ENCODE data around the gene HS2ST1. TPM values are rescaled to one million over a fixed set of nuclear protein-coding genes. Genes with fewer than 3 reads are reported as not detected.
A peak's percentile ranks its signal among the peaks of the same experiment; 100 is the strongest.

The HS2ST1 gene
- total RNA-seq, 2 donors from 2014 or later, result 7.7 TPM

DNA sequence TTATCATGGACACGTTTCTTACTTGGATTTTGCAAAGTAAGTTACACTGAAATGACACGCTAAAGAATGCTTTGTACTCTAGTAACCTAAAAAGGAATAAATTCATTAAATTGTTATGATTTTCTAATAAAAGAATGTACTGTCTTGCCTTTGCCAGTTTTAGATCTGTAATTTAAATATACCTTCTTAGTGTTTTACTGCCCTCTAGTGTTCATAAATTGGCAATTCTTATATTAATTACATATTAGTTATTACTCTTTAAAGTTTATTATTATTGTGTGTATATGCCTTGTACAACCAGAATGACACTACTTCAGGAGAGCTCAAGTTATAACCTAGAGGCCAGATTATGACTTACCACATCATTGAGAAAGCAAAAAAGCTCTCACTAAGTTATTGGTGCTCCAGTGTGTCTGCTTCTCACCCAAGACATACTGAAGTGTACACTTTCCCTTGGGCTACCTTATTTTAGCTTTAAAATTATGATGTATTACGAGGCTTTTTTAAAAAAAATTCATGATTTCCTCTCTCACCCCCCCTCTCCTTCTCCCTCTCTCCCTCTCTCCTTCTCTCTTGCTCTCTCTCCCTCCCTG, 169.9 kb downstream of the HS2ST1 start:
- TF ChIP-seq, protein P1, sequence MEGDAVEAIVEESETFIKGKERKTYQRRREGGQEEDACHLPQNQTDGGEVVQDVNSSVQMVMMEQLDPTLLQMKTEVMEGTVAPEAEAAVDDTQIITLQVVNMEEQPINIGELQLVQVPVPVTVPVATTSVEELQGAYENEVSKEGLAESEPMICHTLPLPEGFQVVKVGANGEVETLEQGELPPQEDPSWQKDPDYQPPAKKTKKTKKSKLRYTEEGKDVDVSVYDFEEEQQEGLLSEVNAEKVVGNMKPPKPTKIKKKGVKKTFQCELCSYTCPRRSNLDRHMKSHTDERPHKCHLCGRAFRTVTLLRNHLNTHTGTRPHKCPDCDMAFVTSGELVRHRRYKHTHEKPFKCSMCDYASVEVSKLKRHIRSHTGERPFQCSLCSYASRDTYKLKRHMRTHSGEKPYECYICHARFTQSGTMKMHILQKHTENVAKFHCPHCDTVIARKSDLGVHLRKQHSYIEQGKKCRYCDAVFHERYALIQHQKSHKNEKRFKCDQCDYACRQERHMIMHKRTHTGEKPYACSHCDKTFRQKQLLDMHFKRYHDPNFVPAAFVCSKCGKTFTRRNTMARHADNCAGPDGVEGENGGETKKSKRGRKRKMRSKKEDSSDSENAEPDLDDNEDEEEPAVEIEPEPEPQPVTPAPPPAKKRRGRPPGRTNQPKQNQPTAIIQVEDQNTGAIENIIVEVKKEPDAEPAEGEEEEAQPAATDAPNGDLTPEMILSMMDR (IDR thresholded peaks at IDR 0.05), result peak; percentile 33 to 74

DNA sequence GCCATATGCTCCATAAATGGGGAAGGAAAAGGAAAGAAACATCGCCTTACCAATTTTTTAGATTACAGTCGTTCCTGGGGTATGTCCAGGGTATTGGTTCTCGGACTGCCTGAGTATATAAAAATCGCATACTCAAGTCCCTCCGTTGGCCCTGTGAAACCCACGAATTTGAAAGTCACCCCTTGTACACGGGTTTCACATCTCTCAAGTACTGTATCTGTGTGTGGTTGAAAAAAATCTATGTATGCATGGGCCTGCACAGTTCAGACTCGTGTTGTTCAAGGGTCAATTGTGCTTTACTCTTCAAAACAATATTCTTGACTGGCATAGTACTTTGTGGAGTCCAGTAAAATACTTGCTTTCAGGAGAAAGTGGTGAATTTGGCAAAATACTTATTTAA, 171.7 kb downstream of the HS2ST1 start:
- Histone ChIP-seq H3K27me3 (no peaks in the 10 kb centered on the region), H3K36me3 (no peaks in the 10 kb centered on the region), H3K4me1 (no peaks in the 10 kb centered on the region), H3K4me3 (no peak overlapping the region), H3K9me3 (no peaks in the 10 kb centered on the region), H3K27ac (no peak overlapping the region)
- DNase-seq (ENCODE audit: low spot score), result no peak
- TF ChIP-seq, protein P1 (IDR thresholded peaks at IDR 0.05), result no peak

More for the DNA sequence above, 169.9 kb downstream of the HS2ST1 start:
- Histone ChIP-seq H3K27me3 (no peaks in the 10 kb centered on the region), H3K4me1 (no peaks in the 10 kb centered on the region), H3K36me3 (no peaks in the 10 kb centered on the region), H3K27ac (no peak overlapping the region), H3K9me3 (no peaks in the 10 kb centered on the region), H3K4me3 (no peak overlapping the region)
- DNase-seq (ENCODE audit: low spot score), result no peak

DNA sequence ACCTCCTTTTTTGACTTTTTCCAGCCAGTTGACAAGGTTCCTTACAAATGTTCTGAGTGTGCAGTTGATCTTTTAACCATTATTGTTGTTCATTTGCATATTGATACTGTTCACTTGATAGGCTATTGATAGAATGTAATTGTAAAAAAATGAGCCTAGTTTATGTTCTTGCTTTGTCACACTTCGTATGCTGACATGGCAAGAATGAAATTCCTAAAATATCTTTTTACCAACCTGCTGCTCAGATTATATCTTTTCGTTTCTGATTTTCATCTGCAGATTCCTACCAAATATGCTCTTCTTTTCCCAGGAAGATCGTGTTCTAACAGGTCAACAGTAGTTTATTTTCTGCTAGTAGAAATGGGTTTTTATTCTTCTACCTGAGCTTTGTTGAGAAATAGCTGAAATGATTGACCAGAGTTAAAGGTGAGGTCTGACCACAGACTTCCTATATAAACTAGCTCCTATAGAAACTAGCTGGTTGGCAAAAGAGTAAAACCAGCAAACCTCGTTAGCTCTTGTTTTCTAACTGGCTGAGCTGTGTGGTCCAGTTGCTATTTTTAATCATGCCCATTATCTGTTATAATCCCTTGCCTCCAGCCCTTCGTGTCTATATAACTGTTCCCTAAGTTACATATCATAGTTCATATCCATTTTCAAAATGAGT, 174.8 kb downstream of the HS2ST1 start:
- Histone ChIP-seq H3K36me3 (no peaks in the 10 kb centered on the region), H3K27me3 (no peaks in the 10 kb centered on the region), H3K4me3 (no peak overlapping the region), H3K4me1 (no peaks in the 10 kb centered on the region), H3K9me3 (no peaks in the 10 kb centered on the region), H3K27ac (no peak overlapping the region)
- no peak for DNase-seq (ENCODE audit: low spot score)
- TF ChIP-seq, protein P1 (IDR thresholded peaks at IDR 0.05), result no peak

DNA sequence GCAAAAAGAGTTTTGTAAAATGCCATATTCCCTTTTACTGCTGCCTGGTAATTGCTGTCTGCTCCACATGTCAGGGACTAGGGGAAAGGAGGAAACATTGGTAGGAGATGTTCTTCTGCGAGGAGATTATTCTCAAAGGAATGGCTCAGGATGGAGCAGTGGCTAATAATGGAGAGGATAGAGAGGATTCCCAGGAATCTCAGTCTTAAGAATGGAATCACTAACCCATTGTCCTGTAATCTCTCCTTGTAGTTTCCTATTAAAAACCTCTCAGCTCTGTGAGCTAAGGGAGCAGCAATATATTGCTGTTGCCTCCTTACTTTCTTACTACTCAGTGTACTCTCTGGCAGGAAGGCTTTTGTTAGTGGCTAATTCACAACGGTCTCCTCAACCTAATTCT, 175.4 kb downstream of the HS2ST1 start:
- no peaks in the 10 kb centered on the region for H3K27me3 ChIP-seq
- H3K9me3 ChIP-seq, result no peaks in the 10 kb centered on the region
- no peak overlapping the region for H3K27ac ChIP-seq
- H3K4me3 ChIP-seq, result no peak overlapping the region
- no peaks in the 10 kb centered on the region for H3K36me3 ChIP-seq
- no peak for DNase-seq (ENCODE audit: low spot score)
- TF ChIP-seq, protein P1 (IDR thresholded peaks at IDR 0.05), result no peak
- H3K4me1 ChIP-seq, result no peaks in the 10 kb centered on the region

DNA sequence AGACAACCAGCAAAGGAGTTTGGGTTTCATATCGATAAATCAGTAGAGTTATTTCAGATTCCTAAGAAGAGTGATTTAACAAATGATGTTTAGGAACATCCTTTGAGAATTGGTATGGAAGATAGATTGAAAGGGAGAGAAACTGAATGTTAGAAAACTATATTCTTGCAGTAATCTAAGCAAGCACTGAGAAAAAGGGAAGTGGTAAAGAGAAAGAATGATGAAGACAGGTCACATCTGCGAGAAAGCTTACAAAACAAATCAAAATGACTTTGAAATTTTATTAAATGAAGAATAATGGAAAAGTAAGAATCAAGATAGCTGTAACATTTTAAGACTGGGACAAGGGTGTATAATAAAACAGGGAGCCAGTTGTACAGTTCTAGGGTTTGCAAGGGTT, 177.0 kb downstream of the HS2ST1 start:
- TF ChIP-seq, protein P1 (IDR thresholded peaks at IDR 0.05), result no peak
- H3K4me3 ChIP-seq, result no peak overlapping the region

More for the DNA sequence above, 177.0 kb downstream of the HS2ST1 start:
- no peak for DNase-seq (ENCODE audit: low spot score)
- H3K4me1 ChIP-seq, result no peaks in the 10 kb centered on the region
- H3K27me3 ChIP-seq, result no peaks in the 10 kb centered on the region
- no peak overlapping the region for H3K27ac ChIP-seq
- no peaks in the 10 kb centered on the region for H3K36me3 ChIP-seq
- H3K9me3 ChIP-seq, result no peaks in the 10 kb centered on the region
